HL-60 (cell line): ENCODE data around the gene FKBP11.
A peak's percentile ranks its signal among the peaks of the same experiment; 100 is the strongest.

Source experiments
- DNase-seq, 2 experiments: peaks; one replicate each; pipeline ENCODE4 v3.0.0-alpha.2; 2010 to 2020; ENCODE audit warnings: low read depth in 1 of 2, low spot score in 1 of 2
- H3K27ac ChIP-seq: fragments of 250-450 bp; sonication (Bioruptor Pico); replicated peaks from 2 replicates; pipeline ENCODE4 v1.5.1; 2020; ENCODE audit warnings: mild to moderate bottlenecking, moderate library complexity
- H3K27me3 ChIP-seq: fragments of 250-450 bp; sonication (Bioruptor Pico); 2 replicates; pipeline ENCODE4 v1.5.1; 2021; ENCODE audit warnings: mild to moderate bottlenecking, moderate library complexity; ENCODE audit not compliant: insufficient read depth, poor library complexity, severe bottlenecking
- H3K4me3 ChIP-seq: replicated peaks from 2 replicates; pipeline ENCODE4 v1.5.1; 2011; ENCODE audit warnings: mild to moderate bottlenecking, control low read depth, low read length; ENCODE audit not compliant: insufficient read depth
- GABPA ChIP-seq: IDR thresholded peaks from 2 replicates; pipeline ENCODE4 v1.6.1; 2012; ENCODE audit warnings: low read depth
- POLR2AphosphoS5 ChIP-seq: IDR thresholded peaks from 2 replicates; pipeline ENCODE4 v1.6.1; 2012; ENCODE audit warnings: low read depth
- SPI1 ChIP-seq: IDR thresholded peaks from 2 replicates; pipeline ENCODE4 v1.6.1; 2012; ENCODE audit warnings: low read depth, mild to moderate bottlenecking, borderline replicate concordance
- TF ChIP-seq, protein P1 (sequence below): IDR thresholded peaks from 2 replicates; pipeline ENCODE4 v1.6.1; 2012; ENCODE audit warnings: low read depth; ENCODE audit not compliant: insufficient replicate concordance
- TF ChIP-seq, protein P2 (sequence below): IDR thresholded peaks from one replicate; pipeline ENCODE4 v1.5.1; 2011; ENCODE audit warnings: low read length, control low read depth, inconsistent platforms; ENCODE audit not compliant: insufficient read depth

The FKBP11 gene

DNA sequence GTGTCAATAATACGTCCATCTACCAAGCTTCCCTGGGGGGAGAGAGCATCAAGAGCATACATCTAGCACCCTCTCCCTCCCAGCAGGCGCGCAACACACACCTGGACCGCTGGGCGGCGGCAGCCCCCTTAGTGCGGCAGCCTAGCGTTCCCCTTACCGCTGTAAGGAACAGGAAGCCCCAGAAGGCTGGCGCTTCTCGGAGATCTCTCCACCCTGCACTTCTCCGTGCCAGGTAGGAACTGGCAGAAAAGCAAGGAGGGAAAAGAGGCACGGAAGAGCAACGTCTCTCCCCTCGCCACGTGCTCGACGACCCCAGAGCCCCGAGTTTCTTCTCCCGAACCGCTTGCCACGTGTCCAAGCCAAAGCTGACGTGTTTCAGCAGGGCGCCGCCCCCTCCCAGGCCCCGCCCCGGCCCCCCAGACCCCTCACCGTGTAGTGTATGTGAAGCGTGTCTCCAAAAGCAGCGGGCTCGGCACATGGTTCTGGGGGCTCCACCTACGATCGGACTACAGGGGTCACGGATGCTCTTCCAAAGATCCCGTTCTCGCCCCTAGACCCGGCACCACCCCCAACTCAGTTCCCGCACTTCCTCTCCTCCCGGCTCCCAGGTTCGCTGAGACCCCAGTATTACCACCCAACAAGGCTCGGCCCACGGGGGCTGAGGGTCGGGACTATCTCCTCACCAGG is 532 bp downstream of the FKBP11 start:
- TF ChIP-seq POLR2AphosphoS5 (no peak), GABPA (no peak), SPI1 (no peak)
- TF ChIP-seq, protein P1, sequence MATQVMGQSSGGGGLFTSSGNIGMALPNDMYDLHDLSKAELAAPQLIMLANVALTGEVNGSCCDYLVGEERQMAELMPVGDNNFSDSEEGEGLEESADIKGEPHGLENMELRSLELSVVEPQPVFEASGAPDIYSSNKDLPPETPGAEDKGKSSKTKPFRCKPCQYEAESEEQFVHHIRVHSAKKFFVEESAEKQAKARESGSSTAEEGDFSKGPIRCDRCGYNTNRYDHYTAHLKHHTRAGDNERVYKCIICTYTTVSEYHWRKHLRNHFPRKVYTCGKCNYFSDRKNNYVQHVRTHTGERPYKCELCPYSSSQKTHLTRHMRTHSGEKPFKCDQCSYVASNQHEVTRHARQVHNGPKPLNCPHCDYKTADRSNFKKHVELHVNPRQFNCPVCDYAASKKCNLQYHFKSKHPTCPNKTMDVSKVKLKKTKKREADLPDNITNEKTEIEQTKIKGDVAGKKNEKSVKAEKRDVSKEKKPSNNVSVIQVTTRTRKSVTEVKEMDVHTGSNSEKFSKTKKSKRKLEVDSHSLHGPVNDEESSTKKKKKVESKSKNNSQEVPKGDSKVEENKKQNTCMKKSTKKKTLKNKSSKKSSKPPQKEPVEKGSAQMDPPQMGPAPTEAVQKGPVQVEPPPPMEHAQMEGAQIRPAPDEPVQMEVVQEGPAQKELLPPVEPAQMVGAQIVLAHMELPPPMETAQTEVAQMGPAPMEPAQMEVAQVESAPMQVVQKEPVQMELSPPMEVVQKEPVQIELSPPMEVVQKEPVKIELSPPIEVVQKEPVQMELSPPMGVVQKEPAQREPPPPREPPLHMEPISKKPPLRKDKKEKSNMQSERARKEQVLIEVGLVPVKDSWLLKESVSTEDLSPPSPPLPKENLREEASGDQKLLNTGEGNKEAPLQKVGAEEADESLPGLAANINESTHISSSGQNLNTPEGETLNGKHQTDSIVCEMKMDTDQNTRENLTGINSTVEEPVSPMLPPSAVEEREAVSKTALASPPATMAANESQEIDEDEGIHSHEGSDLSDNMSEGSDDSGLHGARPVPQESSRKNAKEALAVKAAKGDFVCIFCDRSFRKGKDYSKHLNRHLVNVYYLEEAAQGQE = no peak
- TF ChIP-seq, protein P2, sequence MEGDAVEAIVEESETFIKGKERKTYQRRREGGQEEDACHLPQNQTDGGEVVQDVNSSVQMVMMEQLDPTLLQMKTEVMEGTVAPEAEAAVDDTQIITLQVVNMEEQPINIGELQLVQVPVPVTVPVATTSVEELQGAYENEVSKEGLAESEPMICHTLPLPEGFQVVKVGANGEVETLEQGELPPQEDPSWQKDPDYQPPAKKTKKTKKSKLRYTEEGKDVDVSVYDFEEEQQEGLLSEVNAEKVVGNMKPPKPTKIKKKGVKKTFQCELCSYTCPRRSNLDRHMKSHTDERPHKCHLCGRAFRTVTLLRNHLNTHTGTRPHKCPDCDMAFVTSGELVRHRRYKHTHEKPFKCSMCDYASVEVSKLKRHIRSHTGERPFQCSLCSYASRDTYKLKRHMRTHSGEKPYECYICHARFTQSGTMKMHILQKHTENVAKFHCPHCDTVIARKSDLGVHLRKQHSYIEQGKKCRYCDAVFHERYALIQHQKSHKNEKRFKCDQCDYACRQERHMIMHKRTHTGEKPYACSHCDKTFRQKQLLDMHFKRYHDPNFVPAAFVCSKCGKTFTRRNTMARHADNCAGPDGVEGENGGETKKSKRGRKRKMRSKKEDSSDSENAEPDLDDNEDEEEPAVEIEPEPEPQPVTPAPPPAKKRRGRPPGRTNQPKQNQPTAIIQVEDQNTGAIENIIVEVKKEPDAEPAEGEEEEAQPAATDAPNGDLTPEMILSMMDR = no peak
- no peak overlapping the region for H3K27ac ChIP-seq
- no peak for DNase-seq

DNA sequence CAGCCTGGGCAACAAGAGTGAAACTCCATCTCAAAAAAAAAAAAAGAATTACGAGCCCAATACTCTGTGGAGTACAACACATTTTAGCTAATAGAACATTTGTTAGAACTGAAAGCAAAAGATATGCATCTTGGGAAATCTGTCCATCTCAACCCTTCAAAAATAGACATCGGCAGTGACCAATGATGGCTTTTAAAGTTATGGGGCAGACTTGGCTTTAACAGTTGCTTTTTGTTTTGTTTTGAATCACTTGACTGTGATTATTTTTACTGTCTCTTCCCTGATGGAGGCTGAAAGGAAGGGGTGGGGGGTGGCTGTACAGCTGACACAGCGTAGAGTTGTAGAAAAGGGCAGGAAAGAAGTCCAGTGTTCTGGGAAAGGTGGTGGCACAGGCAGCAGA is 2.2 kb downstream of the FKBP11 start:
- DNase-seq = no peak
- TF ChIP-seq SPI1 (no peak), GABPA (no peak), POLR2AphosphoS5 (no peak)
- TF ChIP-seq, protein P1 = no peak
- TF ChIP-seq, protein P2 = no peak
- H3K27me3 ChIP-seq = no peaks in the 10 kb centered on the region
- H3K4me3 ChIP-seq = no peak overlapping the region
- no peak overlapping the region for H3K27ac ChIP-seq

More for the DNA sequence above, 532 bp downstream of the FKBP11 start:
- H3K27me3 ChIP-seq = no peaks in the 10 kb centered on the region
- peak overlapping the region; percentile 51 for H3K4me3 ChIP-seq

DNA sequence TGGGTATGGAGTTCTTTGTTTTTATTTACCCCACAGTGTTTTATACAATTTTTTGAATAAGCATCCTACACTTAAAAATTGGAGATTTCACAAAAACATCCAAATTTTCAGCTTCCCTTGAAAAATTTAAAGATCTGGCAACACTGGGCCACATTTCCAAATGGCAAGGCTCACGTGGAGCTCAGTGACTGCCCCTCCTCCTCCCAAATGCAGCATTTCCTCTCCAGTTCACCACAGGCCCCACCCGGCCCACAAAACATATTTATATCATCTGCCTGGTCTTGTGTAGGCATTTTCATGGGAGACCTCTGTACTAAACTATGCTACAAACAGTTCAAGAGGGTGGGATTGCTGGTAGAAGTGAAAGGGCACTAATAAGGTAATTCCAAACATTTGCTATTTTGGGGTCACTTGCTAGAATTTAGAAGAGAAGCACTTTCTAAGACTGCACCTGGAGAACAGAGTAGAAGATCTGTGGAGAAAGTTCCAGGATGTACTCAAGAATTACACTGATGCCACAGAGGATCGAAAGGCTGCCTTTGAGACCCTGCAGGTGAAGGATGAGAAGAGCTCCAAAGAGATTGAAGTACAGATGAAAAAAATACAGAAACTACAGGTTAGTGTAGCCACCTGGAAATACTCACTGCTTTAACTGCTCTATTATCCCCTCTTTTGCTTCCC is 7.3 kb downstream of the FKBP11 start:
- H3K27ac ChIP-seq = no peak overlapping the region
- no peaks in the 10 kb centered on the region for H3K27me3 ChIP-seq
- no peak overlapping the region for H3K4me3 ChIP-seq
- peak in 1 of 2 experiments; percentile 42 for DNase-seq
- TF ChIP-seq, protein P1 = no peak
- TF ChIP-seq, protein P2 = no peak
- TF ChIP-seq SPI1 = no peak
